NCI-H187 (cell line): ENCODE data around the gene CDK5R2.

Experiments used
- DNase-seq, 2 experiments: peaks; one replicate each; lab custom pipeline; 2025; lab: John Stamatoyannopoulos, UW

CDK5R2 gene

GRCh38 chr2:218961651-218962570 lies 2.4 kb downstream of the CDK5R2 start:
- DNase-seq, result peak in 1 of 2 experiments; percentile 15

- DNase-seq, result peak; percentile 64 to 84
These were observed 3.5 kb downstream of the CDK5R2 start for GRCh38 chr2:218962859-218963492.

- DNase-seq, result no peak
These were observed 4.1 kb downstream of the CDK5R2 start for GRCh38 chr2:218963601-218964000.

- no peak for DNase-seq
These were observed 4.7 kb downstream of the CDK5R2 start for GRCh38 chr2:218964041-218964771.

- no peak for DNase-seq
These were observed 11.4 kb downstream of the CDK5R2 start for GRCh38 chr2:218970894-218971293.

- no peak for DNase-seq
These were observed 15.8 kb downstream of the CDK5R2 start for GRCh38 chr2:218975060-218975777.

GRCh38 chr2:218979846-218980734 lies 20.6 kb downstream of the CDK5R2 start:
- DNase-seq, result peak; percentile 59 to 60

- no peak for DNase-seq
These were observed 21.4 kb downstream of the CDK5R2 start for GRCh38 chr2:218980735-218981389.

- no peak for DNase-seq
These were observed 22.0 kb downstream of the CDK5R2 start for GRCh38 chr2:218981390-218981880.

GRCh38 chr2:218981881-218982585 lies 22.6 kb downstream of the CDK5R2 start:
- no peak for DNase-seq

GRCh38 chr2:218982586-218983262 lies 23.3 kb downstream of the CDK5R2 start:
- DNase-seq, result no peak

- DNase-seq, result no peak
These were observed 23.9 kb downstream of the CDK5R2 start for GRCh38 chr2:218983263-218983933.

- no peak for DNase-seq
These were observed 24.4 kb downstream of the CDK5R2 start for GRCh38 chr2:218983934-218984238.

GRCh38 chr2:218984239-218985020 lies 25.0 kb downstream of the CDK5R2 start:
- no peak for DNase-seq

- no peak for DNase-seq
These were observed 25.5 kb downstream of the CDK5R2 start, which contains the start of gene FEV for GRCh38 chr2:218985021-218985324. FEV (minus strand) TSS chr2:218985184; CDS start chr2:218985075, 109 bp downstream.

GRCh38 chr2:218985325-218986091 lies 26.0 kb downstream of the CDK5R2 start:
- DNase-seq, result no peak

GRCh38 chr2:218986148-218986761 lies 26.8 kb downstream of the CDK5R2 start:
- DNase-seq, result no peak
